ENCODE results near the gene CHRNG.

Gene CHRNG

DNA sequence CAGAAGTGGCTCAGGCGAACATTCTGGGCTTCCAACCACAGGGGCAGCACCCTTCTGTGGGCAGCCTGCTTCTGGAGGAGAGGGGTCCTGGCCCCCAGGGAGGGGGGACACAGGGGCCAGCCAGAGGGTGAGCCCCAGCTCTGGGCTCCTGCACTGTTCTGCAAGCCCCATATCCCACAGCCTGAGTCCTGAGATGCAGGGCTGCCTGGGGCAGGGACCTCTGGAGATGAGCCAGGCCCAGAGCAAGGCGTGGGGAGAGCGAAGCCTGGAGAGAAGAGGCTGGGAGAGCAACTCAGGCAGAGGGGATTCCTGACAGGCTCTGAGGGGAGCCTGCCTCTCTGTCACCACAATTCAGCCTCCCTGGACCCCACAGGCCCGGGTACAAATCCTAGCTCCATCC lies 32.8 kb upstream of the CHRNG start:
- no peak for DNase-seq (ENCODE audit: low spot score)

DNA sequence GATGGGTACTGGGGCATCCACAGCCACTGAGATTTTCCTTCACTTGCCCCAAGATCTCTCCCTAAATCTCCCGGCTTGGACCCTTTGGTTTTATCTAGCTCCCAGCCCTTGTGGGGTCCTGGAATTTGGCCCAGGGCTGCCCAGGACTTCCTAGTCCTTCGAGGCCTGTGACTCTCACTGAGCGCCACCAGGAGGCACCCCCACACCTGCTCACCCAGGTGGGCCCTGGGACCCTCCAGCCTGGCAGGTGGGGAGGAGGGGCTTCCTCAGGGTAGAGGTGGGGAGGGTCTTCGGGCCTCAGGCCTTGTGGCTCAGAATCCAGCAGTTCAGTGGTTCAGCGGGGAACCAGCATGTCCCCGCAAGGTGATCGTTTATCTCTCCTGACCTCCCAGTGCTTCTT lies 31.2 kb upstream of the CHRNG start:
- DNase-seq (ENCODE audit: low spot score) = no peak

GRCh38 chr2:232511336-232511890 lies 28.1 kb upstream of the CHRNG start:
- no peak for DNase-seq (ENCODE audit: low spot score)

DNA sequence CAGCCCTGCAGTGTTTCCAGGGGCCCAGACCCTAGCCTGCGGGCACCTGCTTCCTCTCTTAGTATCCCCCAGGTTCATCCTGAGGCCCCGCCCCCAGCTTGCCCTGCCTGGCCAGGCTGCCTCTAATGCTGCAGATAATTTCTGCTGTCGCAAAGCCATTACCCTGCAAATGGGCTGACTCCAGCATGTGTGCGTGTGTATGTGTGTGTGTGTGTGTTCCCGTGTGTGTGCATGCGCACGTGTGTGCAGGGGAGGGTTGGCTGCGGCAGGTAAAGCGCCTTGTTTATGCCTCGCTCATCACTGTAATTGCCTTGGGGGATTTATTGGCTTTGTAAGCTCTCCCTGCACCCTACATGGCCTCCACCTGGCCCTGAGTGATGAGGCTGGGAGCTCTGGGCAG lies 26.9 kb upstream of the CHRNG start:
- no peak for DNase-seq (ENCODE audit: low spot score)

DNA sequence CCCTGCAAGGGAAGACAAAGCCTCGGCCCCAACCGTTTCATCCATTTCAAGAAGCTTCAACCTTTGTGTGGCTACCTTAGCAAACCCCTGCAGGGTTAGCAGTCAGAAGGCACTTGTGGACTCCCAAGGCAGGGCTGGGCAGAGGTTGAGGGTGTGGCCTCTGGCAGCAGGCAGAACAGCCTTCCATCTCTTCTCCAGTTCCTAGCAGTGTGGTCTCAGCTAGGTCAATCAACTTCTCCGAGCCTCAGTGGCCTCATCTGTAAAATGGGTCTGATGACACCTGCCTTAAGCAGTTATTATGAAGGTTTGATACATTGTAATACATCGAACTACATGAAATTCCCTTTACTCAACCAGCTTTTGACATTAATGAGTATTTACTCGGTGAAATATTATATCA lies 26.1 kb upstream of the CHRNG start:
- no peak for DNase-seq (ENCODE audit: low spot score)

- no peak for DNase-seq (ENCODE audit: low spot score)
Observed at GRCh38 chr2:232515639-232516038, 23.9 kb upstream of the CHRNG start.

DNA sequence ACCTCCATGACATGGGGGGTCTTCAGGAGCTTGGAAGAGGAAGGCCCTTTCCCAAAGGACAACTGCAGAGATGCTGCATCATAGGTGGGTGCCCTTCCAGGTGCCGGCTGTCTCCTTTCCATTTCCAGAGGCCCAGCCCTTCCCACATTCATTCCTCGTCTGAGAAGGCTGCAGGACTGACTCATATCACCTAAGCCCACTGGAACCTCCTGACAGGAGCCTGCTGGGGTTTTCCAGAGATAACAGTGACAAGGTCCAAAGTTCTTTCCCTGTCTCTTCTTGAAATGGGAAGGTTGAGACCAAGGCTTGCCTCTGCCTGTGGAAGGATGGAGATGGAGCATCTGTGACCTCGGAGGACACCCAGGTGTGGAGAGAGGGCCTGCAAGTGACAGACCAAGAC lies 22.9 kb upstream of the CHRNG start:
- no peak for DNase-seq (ENCODE audit: low spot score)

- no peak for DNase-seq (ENCODE audit: low spot score)
Observed at GRCh38 chr2:232518844-232519243, 20.6 kb upstream of the CHRNG start.

DNA sequence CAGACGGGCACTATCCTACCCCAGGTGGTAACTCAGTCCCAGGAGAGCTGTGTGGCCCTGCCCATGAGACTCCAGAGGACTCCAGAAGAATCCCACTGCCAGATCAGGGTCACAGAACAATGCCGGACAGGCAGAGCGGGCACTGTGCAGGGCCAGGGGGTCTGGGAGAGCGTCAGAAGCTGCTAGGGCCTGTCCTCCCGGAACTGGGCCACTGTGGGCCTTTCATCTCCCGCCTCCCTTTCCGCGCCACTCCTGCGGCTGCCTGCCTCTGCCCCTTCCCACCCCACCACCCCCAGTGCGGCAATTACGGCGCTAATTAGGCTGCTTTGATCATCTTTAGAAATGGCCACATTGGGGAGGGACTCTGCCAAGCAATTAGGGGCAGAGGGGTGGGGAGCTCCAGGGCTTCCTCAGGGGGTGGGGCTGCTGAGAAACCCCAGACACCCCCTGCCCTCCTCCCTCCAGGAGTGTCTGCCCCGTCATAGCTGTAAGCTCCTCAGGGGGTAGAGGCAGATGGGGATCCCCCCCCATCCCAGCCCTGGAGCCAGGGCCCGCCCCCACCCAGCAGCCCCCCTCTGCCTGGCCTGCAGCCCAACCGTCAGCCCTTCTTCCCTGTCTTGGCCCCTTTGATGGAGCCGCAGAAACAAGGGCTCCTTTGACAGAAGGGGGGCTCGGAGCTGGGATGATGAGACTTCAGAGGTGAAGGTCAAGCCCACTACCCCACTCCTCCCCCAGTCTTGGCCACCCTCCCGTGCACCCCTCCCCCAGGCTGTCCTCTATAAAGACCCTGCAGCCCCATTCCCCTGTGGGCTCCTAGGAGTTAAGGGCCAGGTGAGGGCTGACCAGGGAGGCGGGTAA lies 19.7 kb upstream of the CHRNG start, which contains the start of gene PRSS56:
PRSS56 (plus strand) TSS at position 808 of the 858 bp plus-strand sequence. CDS start 211 bp downstream, outside the sequence.
- DNase-seq (ENCODE audit: low spot score) = no peak

- DNase-seq (ENCODE audit: low spot score) = no peak
Observed at GRCh38 chr2:232520489-232520888, 19.0 kb upstream of the CHRNG start.

DNA sequence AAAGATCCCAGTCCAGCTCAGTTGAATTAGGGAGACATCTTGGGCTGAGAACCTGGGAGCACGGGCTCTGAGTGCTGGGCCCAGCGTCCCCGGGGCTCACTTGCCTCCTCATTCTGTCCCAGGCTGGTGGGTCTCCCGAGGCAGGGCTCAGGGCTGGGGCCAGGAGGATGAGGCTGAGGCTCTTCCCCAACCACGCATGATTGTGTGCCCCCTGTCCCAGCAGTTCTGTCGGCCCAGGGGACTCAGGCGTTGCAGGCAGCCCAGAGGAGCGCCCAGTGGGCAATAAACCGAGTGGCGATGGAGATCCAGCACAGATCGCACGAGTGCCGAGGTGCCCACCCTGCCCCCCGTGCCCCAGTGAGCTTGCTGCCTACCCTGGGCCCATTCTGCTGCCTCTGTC lies 18.4 kb upstream of the CHRNG start:
- DNase-seq (ENCODE audit: low spot score) = no peak

DNA sequence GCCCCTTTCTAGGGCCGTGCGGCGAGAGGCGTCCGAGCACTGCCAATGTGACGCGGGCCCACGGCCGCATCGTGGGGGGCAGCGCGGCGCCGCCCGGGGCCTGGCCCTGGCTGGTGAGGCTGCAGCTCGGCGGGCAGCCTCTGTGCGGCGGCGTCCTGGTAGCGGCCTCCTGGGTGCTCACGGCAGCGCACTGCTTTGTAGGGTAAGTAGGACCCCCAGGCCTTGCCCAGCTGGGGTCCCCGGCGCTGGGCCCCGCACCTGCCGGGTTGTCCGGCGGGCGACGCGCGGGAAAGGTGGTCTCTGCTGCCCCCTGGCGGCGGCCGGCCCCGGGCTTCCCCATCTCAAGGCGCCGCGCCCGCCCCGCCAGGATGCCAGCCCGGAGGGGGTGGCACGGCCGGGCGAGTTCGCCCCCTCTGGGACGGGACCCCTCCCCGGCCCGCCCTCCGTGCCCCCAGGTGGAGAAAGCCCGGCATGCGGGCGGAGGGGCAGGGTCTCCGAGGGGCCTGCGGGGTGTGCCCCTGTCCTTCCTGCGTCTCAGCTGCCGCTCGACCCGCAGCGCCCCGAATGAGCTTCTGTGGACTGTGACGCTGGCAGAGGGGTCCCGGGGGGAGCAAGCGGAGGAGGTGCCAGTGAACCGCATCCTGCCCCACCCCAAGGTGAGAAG lies 17.4 kb upstream of the CHRNG start:
- peak; percentile 51 for DNase-seq (ENCODE audit: low spot score)

GRCh38 chr2:232522623-232523401 lies 16.7 kb upstream of the CHRNG start:
- no peak for DNase-seq (ENCODE audit: low spot score)

- DNase-seq (ENCODE audit: low spot score) = no peak
Observed at GRCh38 chr2:232523402-232523681, 16.1 kb upstream of the CHRNG start.

DNA sequence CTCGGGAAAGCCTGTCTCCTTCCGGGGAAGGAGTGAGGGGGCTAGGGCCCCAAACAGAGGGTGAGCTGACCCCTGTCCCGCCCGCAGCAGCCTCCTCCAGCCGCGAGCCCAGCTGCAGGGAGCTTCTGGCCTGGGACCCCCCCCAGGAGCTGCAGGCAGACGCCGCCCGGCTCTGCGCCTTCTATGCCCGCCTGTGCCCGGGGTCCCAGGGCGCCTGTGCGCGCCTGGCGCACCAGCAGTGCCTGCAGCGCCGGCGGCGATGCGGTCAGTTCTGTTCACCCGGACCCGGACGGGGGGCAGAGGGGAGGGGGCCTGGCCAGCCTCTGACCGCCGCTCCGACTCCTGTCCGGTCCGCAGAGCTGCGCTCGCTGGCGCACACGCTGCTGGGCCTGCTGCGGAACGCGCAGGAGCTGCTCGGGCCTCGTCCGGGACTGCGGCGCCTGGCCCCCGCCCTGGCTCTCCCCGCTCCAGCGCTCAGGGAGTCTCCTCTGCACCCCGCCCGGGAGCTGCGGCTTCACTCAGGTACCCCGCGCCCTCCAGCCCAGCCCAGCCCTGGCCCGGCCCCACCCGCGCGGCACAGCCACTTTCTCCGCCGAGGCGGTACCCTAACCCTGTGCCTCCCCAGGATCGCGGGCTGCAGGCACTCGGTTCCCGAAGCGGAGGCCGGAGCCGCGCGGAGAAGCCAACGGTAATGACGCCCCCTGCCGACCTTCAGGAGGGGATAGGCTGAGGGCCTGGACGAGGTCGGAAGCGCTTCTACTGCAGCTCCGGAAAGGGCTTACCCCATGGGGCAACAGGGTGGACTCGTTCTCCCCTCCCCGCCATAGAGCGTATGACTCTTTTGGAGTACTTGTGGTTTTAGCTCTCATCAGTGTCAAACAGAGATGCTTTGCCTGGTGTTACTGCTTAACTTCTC lies 15.6 kb upstream of the CHRNG start:
- no peak for DNase-seq (ENCODE audit: low spot score)

DNA sequence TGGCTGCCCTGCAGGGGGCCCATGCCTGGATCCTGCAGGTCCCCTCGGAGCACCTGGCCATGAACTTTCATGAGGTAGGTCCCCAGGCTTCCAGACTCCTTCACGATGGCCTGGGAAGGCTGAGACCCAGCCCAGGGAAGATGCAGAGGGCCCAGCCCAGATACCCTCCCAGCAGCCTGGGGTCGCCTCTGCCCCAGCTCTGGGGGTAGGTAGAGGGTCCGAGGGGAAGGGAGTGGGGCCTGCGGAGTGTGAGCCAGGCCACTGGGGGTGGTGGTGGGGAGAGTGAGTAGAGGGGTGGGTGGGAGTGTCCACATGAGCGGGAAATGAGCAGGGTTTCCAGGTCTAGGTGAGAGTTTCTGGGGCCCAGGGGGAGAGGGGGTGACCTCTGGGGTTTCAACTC lies 14.7 kb upstream of the CHRNG start:
- no peak for DNase-seq (ENCODE audit: low spot score)

DNA sequence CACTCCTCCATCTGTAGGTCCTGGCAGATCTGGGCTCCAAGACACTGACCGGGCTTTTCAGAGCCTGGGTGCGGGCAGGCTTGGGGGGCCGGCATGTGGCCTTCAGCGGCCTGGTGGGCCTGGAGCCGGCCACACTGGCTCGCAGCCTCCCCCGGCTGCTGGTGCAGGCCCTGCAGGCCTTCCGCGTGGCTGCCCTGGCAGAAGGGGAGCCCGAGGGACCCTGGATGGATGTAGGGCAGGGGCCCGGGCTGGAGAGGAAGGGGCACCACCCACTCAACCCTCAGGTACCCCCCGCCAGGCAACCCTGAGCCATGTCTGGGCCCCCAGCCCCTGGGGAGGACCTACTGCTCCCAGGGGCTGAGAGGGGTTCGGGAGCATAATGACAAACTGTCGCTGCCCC lies 14.3 kb upstream of the CHRNG start:
- no peak for DNase-seq (ENCODE audit: low spot score)

DNA sequence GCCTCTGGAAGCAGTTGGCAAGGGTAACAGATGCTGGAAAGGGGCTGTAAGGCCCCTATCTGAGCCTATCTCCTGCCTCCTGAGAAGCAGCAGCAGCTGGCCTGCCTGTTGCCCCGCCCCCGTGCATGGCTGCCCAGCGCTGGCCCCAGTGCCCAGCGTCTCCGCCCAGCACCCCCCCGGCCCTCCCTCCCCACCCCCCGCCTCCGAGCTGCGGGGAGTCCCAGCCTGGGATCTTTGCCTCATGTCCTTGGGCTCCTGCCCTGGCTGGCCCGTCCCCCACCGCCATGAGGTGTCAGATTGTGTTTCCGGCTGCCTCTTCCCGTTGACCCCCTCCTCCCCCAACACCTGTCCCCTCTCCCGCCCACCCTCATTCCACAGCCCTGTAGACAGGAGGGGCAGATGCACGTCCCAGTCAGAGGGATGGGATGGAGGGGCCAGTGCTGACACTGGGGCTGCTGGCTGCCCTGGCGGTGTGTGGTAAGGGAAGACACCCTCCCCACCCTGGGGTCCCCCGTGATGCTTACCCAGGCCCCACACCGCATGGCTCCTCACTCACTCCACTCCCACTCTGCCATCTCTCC lies 13.6 kb upstream of the CHRNG start, which contains the start of gene CHRND:
CHRND (plus strand) TSS at position 370 of the 581 bp plus-strand sequence; CDS start at position 426, 56 bp downstream.
- DNase-seq (ENCODE audit: low spot score) = no peak

GRCh38 chr2:232526372-232526941 lies 13.0 kb upstream of the CHRNG start:
- DNase-seq (ENCODE audit: low spot score) = no peak

DNA sequence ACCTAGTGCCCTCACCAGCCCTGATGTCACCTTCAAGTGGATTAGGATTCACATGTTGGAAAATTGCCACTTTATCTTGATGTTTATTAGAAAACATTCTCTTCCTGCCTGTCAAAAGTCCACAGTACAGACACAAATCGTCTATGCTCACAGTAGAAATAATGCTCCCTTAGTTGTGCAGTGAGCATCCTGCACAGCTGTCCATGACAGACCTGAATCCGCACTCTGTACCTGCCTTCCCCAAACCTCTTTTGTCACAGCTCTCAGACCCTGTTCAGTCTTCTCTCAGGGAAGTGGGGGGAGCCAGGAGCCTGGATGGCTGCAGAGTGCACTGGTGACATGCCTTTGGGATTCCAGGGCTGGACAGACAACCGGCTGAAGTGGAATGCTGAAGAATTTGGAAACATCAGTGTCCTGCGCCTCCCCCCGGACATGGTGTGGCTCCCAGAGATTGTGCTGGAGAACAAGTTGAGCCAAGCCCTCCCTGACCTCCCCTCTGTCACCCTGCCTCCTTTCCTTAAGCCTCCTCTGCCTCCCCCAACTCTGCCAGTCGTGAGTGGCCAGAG lies 11.5 kb upstream of the CHRNG start:
- no peak for DNase-seq (ENCODE audit: low spot score)
